Measurements from ENCODE around the gene SIRPA.
"Not testable (repeated sequence)": the region's sequence is repeated elsewhere in the genome, so short reads cannot be mapped to it uniquely, and the experiment has no call there.

The SIRPA gene

DNA sequence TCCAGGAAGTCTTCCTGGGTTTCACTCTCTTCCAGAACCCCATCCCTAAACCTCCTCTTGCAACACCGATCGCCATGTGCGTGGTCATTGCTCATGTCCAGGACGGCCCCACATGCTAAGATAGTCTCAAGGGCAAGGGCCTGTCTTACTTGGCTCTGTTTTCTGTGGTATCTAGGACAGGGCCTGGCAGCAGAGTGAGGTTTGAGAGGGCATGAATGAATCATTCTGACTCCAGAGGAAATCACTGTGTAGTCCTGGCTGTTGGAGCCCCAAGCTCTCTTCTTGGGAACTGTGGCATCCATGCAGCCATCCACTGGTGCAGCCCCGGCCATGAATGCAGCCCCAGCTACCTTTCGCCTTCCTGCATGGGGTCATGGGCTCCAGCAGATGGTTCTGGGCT, 12.4 kb downstream of the SIRPA start:
- Histone ChIP-seq H3K27me3 (ENCODE audit: insufficient read depth, insufficient read length) (no peaks in the 10 kb centered on the region), H3K4me3 (ENCODE audit: insufficient read length, low read depth) (no peak overlapping the region), H3K36me3 (ENCODE audit: insufficient read depth, insufficient read length, low read length) (peaks cover 8% of the 10 kb centered on the region), H3K9ac (ENCODE audit: insufficient read length, low read depth) (no peak overlapping the region), H3K9me3 (ENCODE audit: insufficient read depth, low read length) (peaks cover 12% of the 10 kb centered on the region; the same call in 1 of the 2 replicates), H3K4me1 (ENCODE audit: insufficient read depth, insufficient read length) (peaks cover 2% of the 10 kb centered on the region)
- no peak for DNase-seq (ENCODE audit: low read depth, low spot score)
- TF ChIP-seq ZNF274 (IDR thresholded peaks at IDR 0.05; ENCODE audit: low read depth, low read length) (no peak), SUZ12 (IDR thresholded peaks at IDR 0.05; ENCODE audit: extremely low read depth, insufficient read depth, insufficient read length) (no peak), YY1 (IDR thresholded peaks at IDR 0.05; ENCODE audit: insufficient read depth, insufficient read length) (no peak)

DNA sequence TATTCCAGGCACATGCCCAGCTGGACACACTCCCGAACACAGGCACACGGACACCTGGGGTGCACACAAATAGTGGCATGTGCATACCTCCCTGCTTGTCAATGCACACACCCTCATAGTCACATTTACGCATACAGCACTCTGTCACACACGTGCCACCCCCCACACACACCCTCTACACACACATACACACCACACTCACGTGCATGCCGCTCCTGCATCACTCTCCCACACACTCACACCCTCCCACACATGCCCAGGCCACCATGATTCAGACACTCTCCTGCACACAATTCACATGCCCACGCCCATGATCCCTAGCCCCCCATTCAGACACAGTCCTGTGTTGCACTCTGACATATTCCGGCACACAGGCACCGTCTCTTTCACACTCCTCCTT, 13.0 kb downstream of the SIRPA start:
- Histone ChIP-seq H3K36me3 (ENCODE audit: insufficient read depth, insufficient read length, low read length) (peaks cover 8% of the 10 kb centered on the region), H3K27me3 (ENCODE audit: insufficient read depth, insufficient read length) (no peaks in the 10 kb centered on the region), H3K4me3 (ENCODE audit: insufficient read length, low read depth) (no peak overlapping the region), H3K4me1 (ENCODE audit: insufficient read depth, insufficient read length) (peaks cover 2% of the 10 kb centered on the region), H3K9me3 (ENCODE audit: insufficient read depth, low read length) (peaks cover 12% of the 10 kb centered on the region; the same call in 1 of the 2 replicates), H3K9ac (ENCODE audit: insufficient read length, low read depth) (no peak overlapping the region)
- TF ChIP-seq ZNF274 (IDR thresholded peaks at IDR 0.05; ENCODE audit: low read depth, low read length), result no peak
- no peak for TF ChIP-seq SUZ12 (IDR thresholded peaks at IDR 0.05; ENCODE audit: extremely low read depth, insufficient read depth, insufficient read length)
- no peak for TF ChIP-seq YY1 (IDR thresholded peaks at IDR 0.05; ENCODE audit: insufficient read depth, insufficient read length)
- no peak for DNase-seq (ENCODE audit: low read depth, low spot score)

DNA sequence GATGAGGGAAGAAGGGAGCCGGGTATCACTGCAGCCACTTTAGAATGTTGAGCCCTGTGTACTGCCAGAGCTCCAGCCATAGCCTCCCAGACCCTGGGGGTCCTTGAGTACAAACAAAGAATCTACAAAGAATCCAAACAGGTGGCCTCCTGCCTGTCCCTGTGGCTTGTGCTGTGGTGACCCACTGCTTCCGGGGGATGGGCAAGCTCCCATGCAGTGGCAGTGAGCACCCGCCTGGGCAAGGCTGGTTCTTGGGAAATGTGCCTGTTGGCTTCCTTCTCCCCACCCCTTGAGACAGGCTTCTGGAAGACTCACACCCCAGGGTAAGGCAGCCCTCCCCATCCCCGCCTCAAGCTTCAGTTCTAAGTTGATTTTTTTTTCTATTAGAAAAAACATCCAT, 13.9 kb downstream of the SIRPA start:
- peaks cover 12% of the 10 kb centered on the region; the same call in 1 of the 2 replicates for H3K9me3 ChIP-seq (ENCODE audit: insufficient read depth, low read length)
- DNase-seq (ENCODE audit: low read depth, low spot score), result no peak
- no peak overlapping the region for H3K9ac ChIP-seq (ENCODE audit: insufficient read length, low read depth)
- no peak overlapping the region for H3K4me3 ChIP-seq (ENCODE audit: insufficient read length, low read depth)
- peaks cover 2% of the 10 kb centered on the region for H3K4me1 ChIP-seq (ENCODE audit: insufficient read depth, insufficient read length)
- no peaks in the 10 kb centered on the region for H3K27me3 ChIP-seq (ENCODE audit: insufficient read depth, insufficient read length)
- H3K36me3 ChIP-seq (ENCODE audit: insufficient read depth, insufficient read length, low read length), result peaks cover 8% of the 10 kb centered on the region
- no peak for TF ChIP-seq ZNF274 (IDR thresholded peaks at IDR 0.05; ENCODE audit: low read depth, low read length)
- TF ChIP-seq YY1 (IDR thresholded peaks at IDR 0.05; ENCODE audit: insufficient read depth, insufficient read length), result no peak
- TF ChIP-seq SUZ12 (IDR thresholded peaks at IDR 0.05; ENCODE audit: extremely low read depth, insufficient read depth, insufficient read length), result no peak

DNA sequence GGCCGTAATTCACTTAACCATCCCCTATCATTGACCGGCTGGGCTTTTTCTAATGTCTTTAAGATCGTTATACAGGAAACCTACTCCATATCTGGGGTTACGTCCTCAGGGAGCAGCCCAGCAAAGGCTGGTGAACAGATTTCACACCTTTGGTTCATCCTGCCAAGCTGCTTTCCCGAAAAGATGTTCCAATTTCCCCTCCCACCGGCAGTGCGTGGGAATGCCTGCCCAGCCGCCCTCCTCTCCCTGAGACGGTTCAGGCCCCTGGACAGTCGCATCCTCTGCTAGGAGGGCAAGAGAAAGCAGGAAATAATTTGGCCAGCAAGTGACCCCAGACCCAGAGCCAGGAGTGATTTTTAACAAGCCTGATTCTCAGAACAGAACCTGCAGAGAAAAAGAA, 16.3 kb downstream of the SIRPA start:
- no peak overlapping the region for H3K9ac ChIP-seq (ENCODE audit: insufficient read length, low read depth)

DNA sequence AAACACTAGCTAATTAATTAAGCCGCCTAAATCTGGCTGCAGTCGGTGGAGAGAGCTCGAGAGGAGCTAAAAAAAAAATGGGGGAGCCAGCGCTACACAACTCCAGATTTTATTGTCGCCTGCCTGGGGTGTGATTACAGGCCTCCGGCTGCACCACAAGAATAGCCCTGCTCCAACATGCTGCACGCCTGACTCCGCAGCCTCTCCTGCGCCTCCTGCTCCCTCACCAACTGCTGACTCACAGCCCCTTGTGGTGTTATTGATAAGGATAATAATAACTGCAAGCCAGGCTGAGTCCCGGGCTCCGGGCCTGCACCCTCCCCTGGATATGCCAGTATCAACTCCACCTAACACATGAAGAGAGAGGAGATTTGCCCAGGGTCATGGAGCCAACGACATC, 16.8 kb downstream of the SIRPA start:
- no peak overlapping the region for H3K9ac ChIP-seq (ENCODE audit: insufficient read length, low read depth)
- peaks cover 12% of the 10 kb centered on the region; the same call in 1 of the 2 replicates for H3K9me3 ChIP-seq (ENCODE audit: insufficient read depth, low read length)

More for the DNA sequence above, 16.3 kb downstream of the SIRPA start:
- no peak for DNase-seq (ENCODE audit: low read depth, low spot score)
- TF ChIP-seq YY1 (IDR thresholded peaks at IDR 0.05; ENCODE audit: insufficient read depth, insufficient read length) (no peak), SUZ12 (IDR thresholded peaks at IDR 0.05; ENCODE audit: extremely low read depth, insufficient read depth, insufficient read length) (no peak), ZNF274 (IDR thresholded peaks at IDR 0.05; ENCODE audit: low read depth, low read length) (no peak)
- Histone ChIP-seq H3K4me1 (ENCODE audit: insufficient read depth, insufficient read length) (peaks cover 2% of the 10 kb centered on the region), H3K9me3 (ENCODE audit: insufficient read depth, low read length) (peaks cover 12% of the 10 kb centered on the region; the same call in 1 of the 2 replicates), H3K27me3 (ENCODE audit: insufficient read depth, insufficient read length) (no peaks in the 10 kb centered on the region), H3K4me3 (ENCODE audit: insufficient read length, low read depth) (no peak overlapping the region), H3K36me3 (ENCODE audit: insufficient read depth, insufficient read length, low read length) (peaks cover 16% of the 10 kb centered on the region)

DNA sequence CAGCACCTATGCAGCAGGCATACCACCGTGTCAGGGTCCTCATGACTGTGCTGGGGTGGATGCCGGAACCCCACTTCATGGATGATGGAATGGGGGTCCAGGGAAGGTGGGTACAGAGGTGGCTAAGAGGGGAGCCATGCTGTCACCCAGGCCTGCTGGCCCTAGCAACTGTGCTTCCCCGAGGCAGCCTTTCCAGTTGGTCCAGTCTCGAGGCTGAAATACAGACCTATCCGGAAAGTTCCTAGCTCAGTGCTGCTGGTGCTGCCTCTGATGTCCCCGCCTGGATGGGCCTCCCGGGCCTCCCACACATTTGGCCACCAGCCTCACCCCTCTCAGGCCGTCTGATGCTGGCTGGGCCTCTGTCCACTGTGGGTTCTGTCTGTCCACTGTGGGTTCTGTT, 17.4 kb downstream of the SIRPA start:
- H3K4me1 ChIP-seq (ENCODE audit: insufficient read depth, insufficient read length), result peaks cover 2% of the 10 kb centered on the region
- H3K9me3 ChIP-seq (ENCODE audit: insufficient read depth, low read length), result peaks cover 12% of the 10 kb centered on the region; the same call in 1 of the 2 replicates
- peaks cover 18% of the 10 kb centered on the region for H3K36me3 ChIP-seq (ENCODE audit: insufficient read depth, insufficient read length, low read length)
- no peak for DNase-seq (ENCODE audit: low read depth, low spot score)
- H3K9ac ChIP-seq (ENCODE audit: insufficient read length, low read depth), result no peak overlapping the region
- H3K4me3 ChIP-seq (ENCODE audit: insufficient read length, low read depth), result no peak overlapping the region
- TF ChIP-seq YY1 (IDR thresholded peaks at IDR 0.05; ENCODE audit: insufficient read depth, insufficient read length), result no peak
- no peak for TF ChIP-seq ZNF274 (IDR thresholded peaks at IDR 0.05; ENCODE audit: low read depth, low read length)
- no peak for TF ChIP-seq SUZ12 (IDR thresholded peaks at IDR 0.05; ENCODE audit: extremely low read depth, insufficient read depth, insufficient read length)
- H3K27me3 ChIP-seq (ENCODE audit: insufficient read depth, insufficient read length), result no peaks in the 10 kb centered on the region

More for the DNA sequence above, 16.8 kb downstream of the SIRPA start:
- TF ChIP-seq SUZ12 (IDR thresholded peaks at IDR 0.05; ENCODE audit: extremely low read depth, insufficient read depth, insufficient read length), result no peak
- TF ChIP-seq ZNF274 (IDR thresholded peaks at IDR 0.05; ENCODE audit: low read depth, low read length), result no peak
- TF ChIP-seq YY1 (IDR thresholded peaks at IDR 0.05; ENCODE audit: insufficient read depth, insufficient read length), result no peak
- Histone ChIP-seq H3K27me3 (ENCODE audit: insufficient read depth, insufficient read length) (no peaks in the 10 kb centered on the region), H3K36me3 (ENCODE audit: insufficient read depth, insufficient read length, low read length) (peaks cover 20% of the 10 kb centered on the region), H3K4me1 (ENCODE audit: insufficient read depth, insufficient read length) (peaks cover 2% of the 10 kb centered on the region), H3K4me3 (ENCODE audit: insufficient read length, low read depth) (no peak overlapping the region)
- no peak for DNase-seq (ENCODE audit: low read depth, low spot score)

DNA sequence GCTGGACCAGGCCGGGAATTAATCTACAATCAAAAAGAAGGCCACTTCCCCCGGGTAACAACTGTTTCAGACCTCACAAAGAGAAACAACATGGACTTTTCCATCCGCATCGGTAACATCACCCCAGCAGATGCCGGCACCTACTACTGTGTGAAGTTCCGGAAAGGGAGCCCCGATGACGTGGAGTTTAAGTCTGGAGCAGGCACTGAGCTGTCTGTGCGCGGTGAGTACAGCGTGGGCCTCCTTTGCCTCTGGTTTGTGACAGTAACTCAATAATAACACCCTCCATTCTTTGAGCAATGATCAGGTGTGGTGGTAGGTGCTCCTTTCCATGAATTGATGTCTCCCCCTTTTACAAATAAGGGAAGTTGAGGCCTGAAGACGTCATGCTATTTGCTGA, 20.0 kb downstream of the SIRPA start:
- peaks cover 15% of the 10 kb centered on the region for H3K36me3 ChIP-seq (ENCODE audit: insufficient read depth, insufficient read length, low read length)
- not testable (repeated sequence) for H3K4me1 ChIP-seq (ENCODE audit: insufficient read depth, insufficient read length); H3K27me3 ChIP-seq (ENCODE audit: insufficient read depth, insufficient read length)

More for the DNA sequence above, 20.0 kb downstream of the SIRPA start:
- H3K4me3 ChIP-seq (ENCODE audit: insufficient read length, low read depth); H3K9ac ChIP-seq (ENCODE audit: insufficient read length, low read depth); H3K9me3 ChIP-seq (ENCODE audit: insufficient read depth, low read length); DNase-seq (ENCODE audit: low read depth, low spot score): not testable (repeated sequence)

Measured in NT2/D1 (cell line).